Choroid plexus epithelial cell (primary cell): ENCODE measurements around the gene CIPC.
A peak's percentile ranks its signal among the peaks of the same experiment; 100 is the strongest.

ENCODE experiments used
- DNase-seq: peaks from one replicate; pipeline ENCODE4 v3.0.0-alpha.2; 2010; ENCODE audit warnings: low read depth
- H3K4me3 ChIP-seq: 2 replicates; pipeline ENCODE4 v1.5.1; 2011; ENCODE audit warnings: low read depth, mild to moderate bottlenecking, control low read depth, low read length, moderate library complexity
- CTCF ChIP-seq: conservative IDR thresholded peaks from 2 replicates; pipeline ENCODE4 v1.5.1; 2011; ENCODE audit warnings: low read depth, mild to moderate bottlenecking, control low read depth, inconsistent platforms, low read length, moderate library complexity

The CIPC gene

GRCh38 chr14:77085538-77085937 is 12.5 kb upstream of the CIPC start:
- no peak overlapping the region for H3K4me3 ChIP-seq
- no peak for TF ChIP-seq CTCF
- DNase-seq, result no peak

- no peak for TF ChIP-seq CTCF
- DNase-seq, result peak; percentile 88
- H3K4me3 ChIP-seq, result no peak overlapping the region
Measured at GRCh38 chr14:77086017-77086727, 11.9 kb upstream of the CIPC start.

- no peak overlapping the region for H3K4me3 ChIP-seq
- no peak for TF ChIP-seq CTCF
- no peak for DNase-seq
Measured at GRCh38 chr14:77086951-77087350, 11.1 kb upstream of the CIPC start.

GRCh38 chr14:77087631-77088030 is 10.4 kb upstream of the CIPC start:
- DNase-seq, result no peak
- TF ChIP-seq CTCF, result no peak
- no peak overlapping the region for H3K4me3 ChIP-seq

- no peak for TF ChIP-seq CTCF
- no peak overlapping the region for H3K4me3 ChIP-seq
- no peak for DNase-seq
Measured at GRCh38 chr14:77088219-77088618, 9.8 kb upstream of the CIPC start.

- no peak overlapping the region for H3K4me3 ChIP-seq
- no peak for TF ChIP-seq CTCF
- DNase-seq, result no peak
Measured at GRCh38 chr14:77088645-77089044, 9.4 kb upstream of the CIPC start.

GRCh38 chr14:77091518-77091917 is 6.5 kb upstream of the CIPC start:
- H3K4me3 ChIP-seq, result no peak overlapping the region
- no peak for DNase-seq
- no peak for TF ChIP-seq CTCF
